G401.6 (cell line): ENCODE data around the gene PLCXD3.
"Not testable (repeated sequence)": the region's sequence is repeated elsewhere in the genome, so short reads cannot be mapped to it uniquely, and the experiment has no call there.

Source experiments
- FAIRE-seq: peaks from 2 replicates; lab custom pipeline; 2012; peaks lifted over from hg19 to GRCh38; lab: Jason Lieb, UNC

Gene PLCXD3

DNA sequence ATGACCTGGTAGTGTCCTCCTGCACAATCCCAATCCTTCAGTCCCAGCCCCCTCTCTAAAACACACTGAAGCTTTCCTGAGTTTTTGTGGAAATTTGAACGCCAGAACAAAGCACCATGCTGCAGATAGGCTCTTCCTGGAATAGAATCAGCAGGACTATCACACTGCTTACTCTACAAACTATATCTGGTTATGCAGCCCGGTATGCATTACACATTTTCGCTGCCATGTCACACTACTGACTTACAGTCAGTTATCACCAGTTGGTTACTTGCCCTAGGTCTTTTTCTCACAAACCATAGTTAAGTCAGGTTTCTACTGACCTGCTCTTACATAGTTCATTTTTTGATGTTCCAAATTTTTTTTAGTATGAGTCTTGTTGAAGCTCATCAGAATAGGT is 24.9 kb downstream of the PLCXD3 start:
- no peak for FAIRE-seq

DNA sequence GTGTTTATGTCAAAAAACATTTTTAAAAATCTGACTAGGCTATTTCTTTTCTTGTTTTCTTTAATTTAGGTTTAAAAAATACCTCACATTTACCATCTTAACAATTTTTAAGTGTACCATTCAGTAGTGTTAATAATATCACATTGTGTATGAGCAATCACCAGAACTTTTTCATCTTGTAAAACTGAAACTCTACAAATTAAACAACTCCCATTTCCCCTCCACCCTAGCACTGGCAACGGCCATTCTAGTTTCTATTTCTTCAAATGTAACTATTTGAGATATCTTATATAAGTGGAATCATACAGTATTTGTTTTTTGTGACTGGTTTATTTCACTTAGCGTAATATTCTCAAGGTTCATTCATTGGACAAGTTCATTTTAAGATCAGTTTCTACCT is 27.7 kb downstream of the PLCXD3 start:
- FAIRE-seq: no peak

DNA sequence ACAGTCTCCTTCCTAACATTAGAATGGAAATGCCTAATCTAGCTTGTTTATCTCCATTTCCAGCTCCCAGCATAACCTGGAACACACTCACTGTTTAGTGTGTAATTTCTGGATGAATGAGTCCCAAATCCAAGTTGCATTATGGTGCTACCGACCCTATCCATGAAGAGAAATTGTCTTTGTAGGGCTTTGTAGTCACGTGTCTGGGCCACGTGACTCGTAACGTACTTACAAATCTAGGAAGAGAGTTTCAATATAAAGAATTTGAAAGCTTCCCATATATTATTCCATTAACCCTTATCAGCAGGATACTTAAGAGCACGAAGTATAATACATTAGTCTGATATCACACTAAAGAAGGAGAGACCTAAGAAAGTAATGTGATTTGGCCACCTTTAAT is 28.2 kb downstream of the PLCXD3 start:
- no peak for FAIRE-seq

DNA sequence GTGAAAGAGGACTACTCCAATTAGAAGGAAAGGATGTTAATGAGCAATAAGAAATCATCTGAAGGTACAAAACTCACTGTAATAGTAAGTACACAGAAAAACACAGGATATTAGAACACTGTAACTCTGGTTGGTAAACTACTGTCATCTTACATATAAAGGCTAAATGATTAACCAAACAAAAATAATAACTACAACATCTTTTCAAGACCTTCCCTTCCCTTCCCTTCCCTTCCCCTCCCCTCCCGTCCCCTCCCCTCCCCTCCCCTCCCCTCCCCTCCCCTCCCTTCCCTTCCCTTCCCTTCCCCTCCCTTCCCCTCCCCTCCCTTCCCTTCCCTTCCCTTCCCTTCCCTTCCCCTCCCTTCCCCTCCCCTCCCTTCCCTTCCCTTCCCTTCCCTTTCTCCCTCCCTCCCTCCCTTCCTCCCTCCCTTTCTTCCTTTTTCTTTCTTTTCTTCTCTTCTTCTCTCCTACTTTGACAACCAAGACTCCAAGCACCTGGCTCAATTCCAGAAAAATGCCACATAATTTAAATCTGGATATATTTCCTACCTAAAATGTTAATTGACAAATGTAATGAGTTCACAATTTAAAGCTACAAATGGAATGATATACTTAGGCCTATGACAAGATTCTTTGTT is 38.7 kb downstream of the PLCXD3 start:
- FAIRE-seq: not testable (repeated sequence)

DNA sequence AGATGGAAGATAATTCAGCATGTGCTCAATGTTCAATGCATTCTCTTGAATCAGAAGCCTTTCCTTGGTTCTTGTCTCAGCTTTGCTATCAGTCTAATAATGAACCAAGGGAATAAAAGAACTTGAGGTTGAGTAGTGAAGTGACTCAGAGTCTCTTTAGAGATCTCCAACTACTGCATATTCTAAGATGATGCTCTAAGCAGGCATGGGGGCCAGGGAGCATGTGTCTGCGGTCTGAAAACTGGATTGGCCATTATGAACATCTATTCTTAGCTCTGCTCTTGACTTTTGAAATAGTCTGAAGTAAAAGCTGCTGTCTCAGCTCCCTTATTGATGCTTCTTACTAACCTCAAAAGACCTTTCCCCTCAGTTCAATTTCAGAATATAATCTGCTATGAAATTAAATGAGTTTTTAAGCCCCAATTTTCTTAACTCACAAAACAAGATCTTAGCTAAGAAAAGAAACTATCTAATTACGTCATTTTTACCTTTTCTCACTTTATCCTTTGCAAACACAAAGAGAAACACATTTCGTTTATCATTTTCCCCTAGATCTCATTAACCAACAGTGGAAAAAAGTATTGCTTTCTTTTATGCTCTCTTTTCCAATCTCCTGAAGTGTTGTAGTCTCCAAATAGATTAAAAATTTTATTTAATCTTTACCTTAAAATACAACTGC is 44.8 kb downstream of the PLCXD3 start:
- no peak for FAIRE-seq

DNA sequence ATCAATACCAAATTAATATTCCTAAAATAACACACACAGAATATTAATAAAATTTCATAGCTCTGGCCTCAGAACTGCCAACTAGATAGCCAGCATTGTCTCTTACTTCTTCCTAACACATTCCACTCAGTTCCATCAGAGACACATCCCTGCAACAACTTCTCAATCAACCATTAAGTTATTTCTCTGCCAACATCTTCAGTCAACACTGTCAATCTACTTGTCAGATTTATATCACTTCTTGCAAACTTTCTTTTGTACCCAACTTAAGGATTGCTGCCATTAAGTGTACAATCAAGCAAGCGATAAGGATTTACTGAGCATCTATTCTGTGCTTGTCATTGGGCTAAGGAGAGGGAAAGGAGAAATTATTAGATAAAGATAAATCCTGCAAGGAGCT is 50.8 kb downstream of the PLCXD3 start:
- no peak for FAIRE-seq

DNA sequence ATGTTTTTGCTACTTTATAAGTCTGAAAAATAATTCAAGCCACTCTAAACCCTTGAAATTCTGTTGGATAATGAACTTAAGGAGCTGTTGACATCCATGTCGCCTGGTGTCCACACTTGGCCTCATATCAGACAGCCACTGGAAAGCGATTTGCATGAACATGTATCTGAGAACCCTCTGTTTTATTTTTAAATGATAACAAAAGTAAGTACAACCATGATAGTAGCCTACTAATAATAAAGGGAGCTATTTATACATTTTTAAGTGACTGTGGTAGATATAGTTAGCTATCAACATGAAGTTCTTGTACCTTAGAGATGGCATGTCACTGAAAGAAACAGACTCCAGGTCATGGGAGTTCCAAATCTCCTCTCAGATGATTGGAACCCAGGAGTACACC is 53.3 kb downstream of the PLCXD3 start:
- no peak for FAIRE-seq

DNA sequence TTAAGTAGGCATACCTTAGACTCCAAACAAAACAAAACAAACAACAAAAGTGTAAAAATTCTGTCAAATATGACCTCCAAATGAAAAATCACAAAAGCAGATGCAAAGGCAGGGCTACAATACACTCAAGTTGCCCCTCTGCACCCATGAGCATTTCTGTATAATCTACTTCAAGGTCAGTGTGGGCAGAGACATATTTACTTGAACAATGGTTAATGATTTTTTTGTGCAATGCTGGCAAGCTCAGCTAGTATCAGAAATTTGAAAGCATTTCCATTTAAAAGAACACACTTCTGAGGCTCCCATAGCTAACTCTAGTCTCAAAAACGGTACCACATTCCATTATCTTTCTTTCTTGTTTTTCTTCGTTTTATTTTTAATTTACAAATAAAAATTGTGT is 57.9 kb downstream of the PLCXD3 start:
- no peak for FAIRE-seq

DNA sequence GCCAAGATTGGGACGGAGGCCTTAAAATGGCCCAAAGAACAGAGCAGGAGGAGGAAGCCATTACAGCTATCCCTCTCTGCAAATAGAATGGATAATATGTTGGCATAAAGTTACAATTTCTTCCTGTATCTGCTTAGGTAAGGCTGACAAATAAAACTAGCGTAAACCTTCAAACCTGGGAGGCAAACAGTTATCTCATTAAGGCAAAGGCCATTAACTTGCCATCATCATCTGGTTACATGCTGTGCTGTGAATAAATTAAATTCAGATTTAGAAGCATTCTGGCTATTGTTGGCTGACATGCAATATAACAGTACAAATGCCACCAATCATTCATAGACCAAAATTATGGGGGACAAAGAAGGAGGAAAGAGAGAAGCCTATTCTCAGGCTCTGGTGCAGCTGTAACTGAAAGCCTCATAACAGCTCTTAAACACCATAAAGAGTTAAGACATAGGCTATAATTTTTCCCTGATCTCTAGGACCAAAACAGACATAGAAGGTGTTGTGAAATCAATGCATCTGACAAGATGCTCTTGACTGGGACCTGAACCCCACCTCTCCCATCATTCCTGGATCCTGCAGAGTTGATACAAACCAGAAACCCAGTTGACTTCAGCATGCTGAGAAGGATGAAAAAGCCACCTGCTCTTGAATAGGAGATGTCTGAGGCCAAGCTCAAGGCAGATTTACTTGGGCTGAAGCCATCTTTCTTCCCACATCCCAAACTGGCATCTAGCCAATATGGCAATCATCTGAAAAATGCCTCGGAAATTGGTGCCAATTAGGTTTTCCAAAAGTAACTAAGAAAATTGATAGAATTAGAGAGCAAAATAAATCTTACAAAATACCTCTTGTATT is 62.5 kb downstream of the PLCXD3 start:
- FAIRE-seq: no peak

DNA sequence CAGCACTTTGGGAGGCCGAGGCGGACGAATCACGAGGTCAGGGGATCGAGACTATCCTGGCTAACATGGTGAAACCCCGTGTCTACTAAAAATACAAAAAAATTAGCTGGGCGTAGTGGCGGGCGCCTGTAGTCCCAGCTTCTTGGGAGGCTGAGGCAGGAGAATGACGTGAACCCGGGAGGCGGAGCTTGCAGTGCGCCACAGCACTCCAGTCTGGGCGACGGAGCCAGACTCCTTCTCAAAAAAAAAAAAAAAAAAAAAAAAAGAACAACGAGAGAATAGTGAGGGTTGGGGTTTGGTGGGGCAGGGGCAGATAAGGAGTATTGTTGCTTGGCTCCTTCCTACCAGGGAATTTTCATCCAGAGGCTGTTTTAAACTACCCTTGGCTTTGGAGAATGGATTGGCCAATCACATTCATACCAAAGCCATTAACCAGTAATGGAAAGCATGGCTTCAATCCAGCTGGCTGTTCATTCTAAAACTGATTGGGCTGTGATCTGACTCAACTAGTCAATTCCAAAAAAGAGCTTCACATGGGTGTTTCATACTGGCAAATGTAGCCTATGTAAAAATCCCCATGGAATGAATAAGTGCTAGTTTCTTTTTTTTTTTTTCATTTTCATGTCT is 64.4 kb downstream of the PLCXD3 start:
- FAIRE-seq: no peak

DNA sequence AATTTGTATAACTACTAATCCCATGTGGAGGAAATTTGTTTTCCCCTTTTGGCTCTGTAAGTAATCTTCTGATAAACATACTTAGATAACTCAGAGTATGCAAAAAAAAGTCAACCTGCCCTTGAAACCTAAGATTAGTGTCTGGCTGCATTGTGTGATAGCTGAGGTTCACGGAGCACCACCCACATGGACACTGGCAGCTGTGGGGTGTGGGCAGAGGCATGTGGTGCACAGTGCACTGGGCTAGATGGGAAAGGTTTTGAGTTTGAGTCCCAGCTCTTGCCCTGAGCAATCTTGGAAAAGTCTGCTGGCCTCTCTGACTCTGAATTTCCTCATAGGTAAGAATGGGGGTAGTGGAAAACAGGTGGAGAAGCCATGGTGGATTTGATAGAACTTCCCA is 75.1 kb downstream of the PLCXD3 start:
- no peak for FAIRE-seq

DNA sequence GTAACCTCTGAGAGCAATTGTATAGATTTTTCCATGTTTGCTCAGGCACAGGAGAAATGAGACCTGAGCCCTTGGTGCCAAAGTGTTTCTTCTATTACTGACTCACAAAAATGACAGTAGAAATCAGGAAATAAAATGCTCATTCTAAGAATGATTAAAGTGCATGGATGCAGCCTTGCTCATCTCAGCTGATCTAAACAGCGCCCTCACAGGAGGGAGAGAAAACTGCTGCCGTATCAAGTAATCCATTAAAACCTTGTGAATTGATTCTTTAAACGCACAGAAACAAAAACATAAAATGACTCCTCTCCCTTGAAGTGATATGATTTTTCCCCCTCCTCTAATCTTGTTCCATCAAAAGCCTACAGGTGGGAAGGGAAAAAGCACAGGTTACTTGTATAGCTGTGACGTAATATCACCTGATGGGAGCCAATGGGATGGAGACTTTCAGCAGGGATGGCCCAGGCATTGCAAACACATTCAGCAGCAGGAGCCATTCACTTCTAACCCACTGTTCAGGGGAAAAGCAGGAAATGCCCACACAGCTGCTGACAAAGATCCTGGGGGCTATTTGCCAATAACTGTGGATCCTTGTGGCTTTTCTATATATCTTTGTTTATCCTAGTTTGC is 76.7 kb downstream of the PLCXD3 start:
- FAIRE-seq: no peak

DNA sequence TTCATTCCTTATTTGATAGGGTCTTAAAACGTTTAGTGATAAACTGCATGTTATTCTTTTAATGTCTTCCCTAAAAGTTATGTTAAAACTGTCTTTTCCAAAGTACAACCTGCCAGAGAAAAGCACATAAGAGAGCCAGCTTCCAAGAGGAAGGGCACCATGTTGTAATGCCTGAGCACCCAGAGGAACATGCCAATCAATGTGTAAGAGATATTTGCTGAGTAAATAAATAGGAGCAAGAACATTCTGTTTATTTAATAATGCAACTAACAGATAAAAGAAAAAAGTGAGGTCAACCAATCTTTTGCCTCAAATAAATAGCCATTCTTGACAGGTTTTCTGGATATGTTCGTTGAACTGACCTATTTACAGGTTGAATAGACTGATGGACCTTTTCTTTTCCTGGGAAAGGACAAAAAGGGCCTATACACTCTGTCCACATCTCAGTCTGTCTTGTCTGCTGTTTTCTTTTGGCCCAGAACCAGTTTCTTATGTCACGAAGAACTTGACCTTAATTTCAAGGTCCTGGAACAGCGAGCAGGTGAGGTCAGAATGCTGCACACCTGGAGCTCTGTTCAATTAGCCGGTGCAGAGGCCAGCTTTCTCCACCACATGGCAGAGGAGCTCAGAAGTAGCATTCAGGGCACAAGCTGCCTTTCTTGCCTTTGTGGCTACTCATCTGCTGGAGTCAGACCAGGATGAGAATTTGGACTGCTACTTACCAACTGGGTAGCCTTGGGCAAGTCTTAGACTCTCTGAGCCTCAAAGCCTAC is 77.7 kb downstream of the PLCXD3 start:
- no peak for FAIRE-seq

DNA sequence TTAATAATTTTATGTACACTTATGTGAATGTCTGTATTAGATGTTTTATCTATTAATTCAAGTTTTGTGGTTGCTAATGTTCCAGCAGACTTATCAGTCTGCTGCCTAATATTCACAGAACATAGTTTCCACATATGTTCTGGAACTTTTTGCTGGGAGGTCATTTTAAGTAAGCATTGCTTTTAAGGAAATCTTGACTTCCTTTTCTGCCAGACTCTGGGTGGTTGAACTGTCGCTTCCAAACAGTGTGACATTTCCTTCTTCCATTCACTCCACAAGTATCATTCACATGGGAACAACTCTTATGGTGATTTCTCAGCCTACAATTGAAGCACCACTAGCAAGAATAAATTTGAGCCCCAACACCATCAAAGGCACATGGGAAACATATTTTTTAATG is 82.9 kb downstream of the PLCXD3 start:
- no peak for FAIRE-seq

DNA sequence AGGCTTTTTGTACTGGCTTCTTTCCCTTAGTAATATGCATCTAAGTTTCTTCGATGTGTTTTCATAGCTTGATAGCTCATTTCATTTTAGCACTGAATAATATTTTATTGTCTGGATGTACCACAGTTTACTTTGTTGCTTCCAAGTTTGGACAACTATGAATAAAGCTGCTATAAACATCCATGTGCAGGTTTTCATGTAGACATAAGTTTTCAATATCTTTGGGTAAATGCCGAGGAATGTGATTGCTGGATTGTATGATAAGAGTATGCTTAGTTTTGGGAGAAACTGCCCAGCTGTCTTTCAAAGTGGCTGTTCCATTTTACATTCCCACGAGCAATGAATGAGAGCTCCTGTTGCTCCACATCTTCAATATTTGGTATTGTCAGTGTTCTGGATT is 84.7 kb downstream of the PLCXD3 start:
- FAIRE-seq: no peak

DNA sequence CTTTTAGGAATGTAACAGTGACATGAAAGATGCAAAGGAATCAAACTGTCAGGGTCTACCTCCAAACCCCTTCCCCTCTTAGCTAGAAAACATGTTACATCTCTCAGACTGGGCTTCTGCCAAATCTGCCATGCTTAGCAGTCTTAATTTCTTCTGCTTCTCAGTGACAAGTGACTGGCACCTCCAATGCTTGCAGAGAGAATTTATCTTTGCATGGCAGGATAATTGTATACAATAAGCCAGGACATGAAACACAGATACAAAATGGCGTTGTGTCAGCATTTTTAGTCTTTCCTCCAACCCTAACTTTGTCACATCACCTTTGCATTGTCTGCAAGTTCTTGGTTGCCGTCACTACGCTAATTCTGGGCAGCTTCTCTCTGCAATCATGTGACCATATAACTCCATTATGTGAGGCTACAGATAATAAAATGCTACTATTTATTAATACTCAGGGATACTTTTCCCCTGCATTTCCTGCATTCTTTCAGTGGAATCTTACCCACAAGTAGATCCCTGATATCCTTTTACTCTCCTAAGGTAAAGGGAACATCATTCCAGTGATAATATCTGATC is 89.8 kb downstream of the PLCXD3 start:
- FAIRE-seq: no peak

DNA sequence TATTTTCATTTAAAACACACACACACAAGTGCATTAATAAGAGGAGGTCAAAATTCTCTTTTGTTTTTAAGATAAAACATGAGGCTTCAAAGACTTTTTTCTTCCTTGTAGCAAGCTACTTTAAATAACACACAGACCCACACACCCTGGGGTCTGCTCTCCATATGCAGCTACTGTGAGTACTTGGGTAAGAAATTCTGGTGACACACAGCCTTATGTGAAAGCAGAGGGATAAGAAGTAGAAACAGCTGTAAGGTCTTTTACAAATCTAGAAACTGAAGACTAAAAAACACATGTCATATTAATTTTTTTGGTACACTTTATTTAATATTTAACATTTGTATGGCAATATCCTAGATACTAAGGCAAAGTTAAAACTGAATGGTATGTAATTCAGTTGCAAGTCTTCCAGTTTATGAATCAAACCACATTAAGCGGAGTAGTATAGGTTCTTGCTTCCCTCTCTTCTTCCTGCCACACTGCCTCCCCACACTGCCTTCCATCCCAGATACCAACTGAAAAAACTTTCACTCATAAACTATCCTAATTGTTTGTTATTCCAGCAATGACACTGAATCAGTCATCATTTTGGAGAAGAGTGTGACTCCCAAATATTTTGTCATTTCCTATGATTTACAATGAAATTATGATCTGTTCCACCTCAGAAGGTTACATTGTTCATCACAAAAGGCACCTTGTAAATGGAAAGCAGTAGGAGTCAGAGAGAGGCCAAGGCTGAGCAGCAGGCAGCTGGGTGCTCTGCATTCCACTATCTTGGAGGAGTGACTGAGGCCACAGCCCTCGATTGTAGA is 92.0 kb downstream of the PLCXD3 start:
- FAIRE-seq: no peak

DNA sequence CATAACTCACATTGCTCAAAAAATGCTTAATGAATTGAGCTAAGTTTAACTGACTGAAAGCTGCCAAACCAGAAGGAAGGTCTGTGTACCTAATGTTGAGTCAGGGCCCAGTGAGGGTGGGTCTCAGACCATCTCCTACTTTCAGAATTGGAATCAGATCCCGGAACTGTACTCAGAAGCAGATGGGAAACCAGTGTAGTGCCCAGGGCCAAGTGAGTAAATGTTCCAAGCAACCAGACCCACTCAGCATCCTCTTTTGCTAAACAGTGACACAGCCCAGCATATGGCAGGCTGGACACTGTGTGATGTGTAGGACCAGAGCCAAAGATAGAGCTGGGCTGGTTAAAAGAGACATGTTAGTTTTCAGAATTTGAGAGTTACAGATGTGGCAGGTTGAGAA is 94.1 kb downstream of the PLCXD3 start:
- FAIRE-seq: no peak

DNA sequence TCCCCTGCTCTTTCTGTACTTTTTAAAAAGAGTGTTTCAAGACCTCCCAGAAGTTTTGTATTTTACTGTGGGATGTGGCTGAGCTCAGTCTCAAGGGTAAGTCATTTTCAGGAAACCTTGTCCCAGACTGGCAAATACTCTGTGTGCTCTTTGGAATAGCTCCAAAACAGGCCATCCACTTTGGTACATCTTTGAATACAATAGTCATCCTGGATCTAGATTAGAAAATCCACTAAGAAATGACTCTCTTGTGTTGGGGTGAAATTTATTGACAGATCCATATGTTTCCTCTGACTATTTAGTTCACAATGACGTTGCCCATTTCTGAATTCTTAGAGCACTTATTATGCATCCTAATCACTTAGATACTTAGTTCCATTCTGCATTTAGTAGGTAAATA is 95.2 kb downstream of the PLCXD3 start:
- FAIRE-seq: no peak

DNA sequence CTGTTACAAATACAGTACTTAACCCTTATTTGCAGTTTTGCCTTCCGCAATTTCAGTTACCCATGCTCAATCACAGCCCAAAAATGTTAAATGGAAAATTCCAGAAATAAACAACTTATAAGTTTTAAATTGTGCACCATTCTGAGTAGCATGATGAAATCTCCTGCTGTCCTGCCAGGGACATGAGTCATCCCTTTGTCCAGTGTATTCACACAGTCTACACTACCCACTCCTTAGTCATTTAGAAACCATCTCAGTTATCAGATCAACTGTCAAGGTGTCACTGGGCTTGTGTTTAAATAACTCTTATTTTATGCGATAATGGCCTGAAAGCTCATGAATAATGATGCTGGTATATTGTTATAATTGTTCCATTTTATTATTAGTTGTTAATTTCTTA is 95.8 kb downstream of the PLCXD3 start:
- no peak for FAIRE-seq

DNA sequence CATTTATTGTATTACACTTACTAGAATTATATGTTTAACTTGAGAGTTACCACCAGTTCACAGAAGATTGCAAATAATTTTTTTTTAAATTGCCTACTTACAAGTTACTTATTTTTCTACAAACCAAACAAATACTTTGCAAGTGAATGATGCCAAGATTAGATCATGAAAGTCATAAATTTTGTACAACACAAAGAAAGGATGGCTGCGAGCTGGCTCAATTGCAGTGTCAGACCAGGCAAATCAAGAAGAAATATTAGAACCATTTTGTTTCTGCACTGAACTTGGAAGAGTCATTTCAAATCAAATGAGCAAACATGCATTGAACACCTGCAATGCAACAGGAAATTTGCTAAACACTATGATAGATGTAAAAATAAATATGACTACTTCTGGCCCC is 97.3 kb downstream of the PLCXD3 start:
- no peak for FAIRE-seq
